Measurements from ENCODE around the gene ATP12A. TPM values are rescaled to one million over a fixed set of nuclear protein-coding genes. Genes with fewer than 3 reads are reported as not detected.

Gene ATP12A
- total and polyA plus RNA-seq, 2 of the 8 experiments (the other 6 are each of a cell fraction or from before 2014, with no cell fraction given), result 0.80 to 1.3 TPM

GRCh38 chr13:24709186-24709913, 29.1 kb downstream of the ATP12A start:
- CTCF ChIA-PET (ENCODE audit: partially characterized antibody), result interaction anchor here (0.5 to 8.8 kb wide), 10 partner anchors 10 to 1120 kb away, joined by 3 to 95 read pairs (median 4); no protein-coding TSS in a partner anchor

More at GRCh38 chr13:24709186-24709913, 29.1 kb downstream of the ATP12A start:
- Histone ChIP-seq H2BK15ac (ENCODE audit: low read length) (0 out of 2 replicates have a peak overlapping the region, but pooled peaks have one; percentile 16), H3K36me3 (ENCODE audit: control insufficient read depth in 2 of 4, insufficient read depth in 4 of 4, low read length in 3 of 4) (no peaks in the 10 kb centered on the region), H3K4me2 (ENCODE audit: insufficient read depth in 1 of 2, low read depth in 2 of 2, low read length in 2 of 2) (no peak overlapping the region), H3K14ac (ENCODE audit: insufficient read length) (no peak overlapping the region), H2BK5ac (ENCODE audit: low read depth, low read length) (no peak overlapping the region), H3K9ac (replicated peaks in 1 of 4; ENCODE audit: extremely low read depth in 1 of 4, low read depth in 3 of 4, low read length in 3 of 4) (no peak overlapping the region), H2BK12ac (ENCODE audit: low read depth, low read length) (no peak overlapping the region), H2BK20ac (ENCODE audit: low read length) (no peak overlapping the region), H4K91ac (replicated peaks; ENCODE audit: insufficient read length, low read length) (no peak overlapping the region), H3K4me1 (replicated peaks in 1 of 4; ENCODE audit: control insufficient read depth in 3 of 4, insufficient read depth in 4 of 4, low read length in 3 of 4) (no peaks in the 10 kb centered on the region), H4K5ac (ENCODE audit: insufficient read length, low read depth, low read length) (no peak overlapping the region), H3K18ac (ENCODE audit: extremely low read depth, low read length) (peak overlapping the region; percentile 60), H3K23me2 (ENCODE audit: low read depth, low read length) (0 out of 2 replicates have a peak, but pooled peaks cover 1% of the 10 kb centered on the region), H2BK120ac (replicated peaks; ENCODE audit: low read depth, low read length) (no peak overlapping the region), H3K23ac (ENCODE audit: insufficient read length) (no peak overlapping the region), H3K4me3 (ENCODE audit: extremely low read depth in 1 of 4, insufficient read depth in 2 of 4, low read depth in 3 of 4, low read length in 4 of 4) (no peak overlapping the region), H2AFZ (ENCODE audit: low read length) (no peak overlapping the region), H3K27ac (ENCODE audit: low read depth, low read length) (no peak overlapping the region), H2AK5ac (ENCODE audit: low read depth, low read length) (no peak overlapping the region), H3K4ac (replicated peaks; ENCODE audit: insufficient read length, low read depth, low read length) (no peak overlapping the region), H3K9me3 (ENCODE audit: insufficient read depth in 2 of 2, low read depth in 1 of 2, low read length in 1 of 2) (no peaks in the 10 kb centered on the region), H4K8ac (ENCODE audit: extremely low read depth, insufficient read depth, low read length) (no peak overlapping the region), H3K56ac (replicated peaks; ENCODE audit: insufficient read length, low read depth, low read length) (no peak overlapping the region), H3K79me1 (ENCODE audit: low read depth, low read length) (no peaks in the 10 kb centered on the region), H4K20me1 (replicated peaks in 1 of 2; ENCODE audit: control insufficient read depth in 1 of 2, insufficient read depth in 2 of 2, low read length in 2 of 2) (no peaks in the 10 kb centered on the region), H3K79me2 (ENCODE audit: control insufficient read depth in 1 of 2, insufficient read depth in 2 of 2, low read length in 2 of 2) (no peaks in the 10 kb centered on the region), H3K27me3 (replicated peaks in 1 of 4; ENCODE audit: control insufficient read depth in 3 of 4, extremely low read depth in 1 of 4, insufficient read depth in 3 of 4, low read length in 3 of 4) (no peaks in the 10 kb centered on the region)
- DNase-seq (ENCODE audit: low read depth in 1 of 2, low spot score in 2 of 2) (no peak), FAIRE-seq (no peak)
- POLR2A ChIA-PET (ENCODE audit: partially characterized antibody), result interaction anchor here (0.5 kb wide), 1 partner anchor 571 kb away, joined by 3 read pairs; no protein-coding TSS in a partner anchor
- TF ChIP-seq RAD21 (IDR thresholded peaks at IDR 0.05 in 1 of 2, conservative IDR thresholded peaks at IDR 0.05 in 1 of 2; ENCODE audit: low read depth in 2 of 2, low read length in 2 of 2), result 0 out of 4 replicates have a peak, but pooled peaks of 1 of the 2 experiments have one; percentile 1
- TF ChIP-seq HDAC2 (IDR thresholded peaks at IDR 0.05; ENCODE audit: borderline replicate concordance in 1 of 2, low read depth in 2 of 2, low read length in 2 of 2), result no peak
- no peak for TF ChIP-seq RXRA (IDR thresholded peaks at IDR 0.05; ENCODE audit: insufficient read depth, low read depth, low read length)
- TF ChIP-seq CTBP2 (IDR thresholded peaks at IDR 0.05; ENCODE audit: borderline replicate concordance, insufficient read depth, insufficient read length, low read length), result no peak
- 82% methylated on average over 17 of the region's 18 CpGs; no CpG with 5 or more reads in 1 of the 2 experiments for WGBS, 2 experiments (ENCODE audit: extremely low coverage in 1 of 2, insufficient coverage in 1 of 2, insufficient read length in 1 of 2, insufficient replicate concordance in 2 of 2, low coverage in 1 of 2, low lambda C conversion rate in 2 of 2, missing lambda C conversion rate in 1 of 2)

All from H1 (cell line).